ENCODE results near the gene PHF19.

The PHF19 gene

GRCh38 chr9:120852240-120853010 lies 24.6 kb downstream of the PHF19 start:
- no peak for DNase-seq

- DNase-seq = no peak
These were observed 25.5 kb downstream of the PHF19 start for GRCh38 chr9:120851449-120851848.

GRCh38 chr9:120850315-120850714 lies 26.7 kb downstream of the PHF19 start:
- no peak for DNase-seq

- no peak for DNase-seq
These were observed 30.1 kb downstream of the PHF19 start for GRCh38 chr9:120846906-120847305.

- DNase-seq = no peak
These were observed 30.6 kb downstream of the PHF19 start for GRCh38 chr9:120846251-120846889.

- no peak for DNase-seq
These were observed 31.7 kb downstream of the PHF19 start for GRCh38 chr9:120845255-120845654.

GRCh38 chr9:120842685-120843485 lies 34.1 kb downstream of the PHF19 start, which contains the start of gene PSMD5:
PSMD5 (minus strand) TSS chr9:120842922; CDS start chr9:120842909, 13 bp downstream.
- DNase-seq = peak; percentile 98

GRCh38 chr9:120841930-120842684 lies 34.9 kb downstream of the PHF19 start:
- DNase-seq = no peak

- DNase-seq = no peak
These were observed 37.8 kb downstream of the PHF19 start for GRCh38 chr9:120839146-120839545.

- no peak for DNase-seq
These were observed 39.1 kb downstream of the PHF19 start for GRCh38 chr9:120837921-120838320.

- no peak for DNase-seq
These were observed 43.7 kb downstream of the PHF19 start for GRCh38 chr9:120833325-120833724.

- DNase-seq = no peak
These were observed 44.2 kb downstream of the PHF19 start for GRCh38 chr9:120832807-120833206.

GRCh38 chr9:120830865-120831264 lies 46.1 kb downstream of the PHF19 start:
- DNase-seq = no peak

GRCh38 chr9:120830151-120830550 lies 46.8 kb downstream of the PHF19 start:
- no peak for DNase-seq

GRCh38 chr9:120829650-120830049 lies 47.3 kb downstream of the PHF19 start:
- no peak for DNase-seq

GRCh38 chr9:120820095-120820494 lies 56.9 kb downstream of the PHF19 start:
- no peak for DNase-seq

GRCh38 chr9:120818595-120818994 lies 58.4 kb downstream of the PHF19 start:
- DNase-seq = no peak

GRCh38 chr9:120815075-120815474 lies 61.9 kb downstream of the PHF19 start:
- DNase-seq = no peak

GRCh38 chr9:120808931-120809330 lies 68.1 kb downstream of the PHF19 start:
- no peak for DNase-seq

- no peak for DNase-seq
These were observed 69.2 kb downstream of the PHF19 start for GRCh38 chr9:120807607-120808379.

All from NCI-H1436 (cell line).